Stimulated activated memory B cell treated with anti-CD40 and anti-IgM and Interleukin-4, amounts not matched to agents 10 μg/mL and 1 μg/mL and 100 μg/mL, for 72 hours (primary cell): ENCODE measurements around the gene LHX8.

ENCODE experiments used
- ATAC-seq: fragments of 150-1000 bp; cut with Tn5 transposase; 2 replicates; pipeline ENCODE4 v1.10.0; 2021
- H3K27ac Mint-ChIP-seq: one replicate; pipeline ENCODE4 v1.8.0; 2022; ENCODE audit warnings: mild to moderate bottlenecking, mixed read lengths
- H3K27me3 Mint-ChIP-seq: one replicate; pipeline ENCODE4 v1.8.0; 2022; ENCODE audit warnings: mixed read lengths
- H3K36me3 Mint-ChIP-seq: one replicate; pipeline ENCODE4 v1.8.0; 2022; ENCODE audit warnings: mixed read lengths
- H3K4me1 Mint-ChIP-seq: one replicate; pipeline ENCODE4 v1.8.0; 2022; ENCODE audit warnings: mixed read lengths
- H3K4me3 Mint-ChIP-seq: one replicate; pipeline ENCODE4 v1.8.0; 2022; ENCODE audit warnings: mild to moderate bottlenecking, moderate library complexity, mixed read lengths
- H3K9me3 Mint-ChIP-seq: one replicate; pipeline ENCODE4 v1.8.0; 2022; ENCODE audit warnings: mixed read lengths

The LHX8 gene

DNA sequence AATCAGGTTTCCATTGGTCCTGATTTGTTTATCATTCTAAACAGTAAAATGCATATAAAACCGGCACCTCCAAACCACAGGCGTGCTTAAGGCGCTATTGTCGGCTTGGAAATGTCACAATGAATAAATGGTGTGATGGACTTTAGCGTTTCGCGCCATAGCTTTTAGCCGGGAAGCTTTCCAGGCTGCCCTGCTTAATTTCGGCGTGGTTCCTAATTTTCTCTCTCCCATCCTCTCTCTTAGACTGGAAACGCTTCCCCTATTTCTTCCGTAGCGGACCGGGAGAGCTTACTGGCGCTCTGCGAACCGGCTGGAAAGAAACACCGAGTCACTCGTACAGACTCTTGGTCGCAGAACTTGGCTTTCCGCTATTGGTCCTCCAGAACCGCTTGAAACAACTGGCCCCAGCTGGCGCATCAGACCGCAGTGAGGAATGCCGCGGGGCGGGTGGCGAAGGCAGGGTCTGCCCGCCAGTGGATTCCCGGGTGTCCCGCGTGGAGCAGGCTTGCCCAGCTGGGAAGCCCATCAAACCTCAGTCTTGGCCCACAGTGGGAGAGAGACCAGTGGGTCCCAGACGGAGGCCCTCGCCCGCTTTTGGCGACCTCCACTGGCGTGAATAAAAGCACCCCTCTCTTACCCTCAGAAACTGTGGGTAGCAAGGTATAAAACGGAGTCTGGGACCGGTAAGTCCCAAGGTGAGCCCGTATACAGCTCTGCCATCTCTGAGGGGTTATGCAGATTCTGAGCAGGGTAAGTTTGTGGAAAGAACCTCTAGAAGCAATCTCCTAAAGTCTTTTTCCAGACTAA lies 4.0 kb upstream of the LHX8 start:
- no peak overlapping the region for H3K4me3 Mint-ChIP-seq
- H3K27ac Mint-ChIP-seq: no peak overlapping the region
- H3K27me3 Mint-ChIP-seq: peaks cover 95% of the 10 kb centered on the region
- H3K4me1 Mint-ChIP-seq: peaks cover 7% of the 10 kb centered on the region
- no peaks in the 10 kb centered on the region for H3K36me3 Mint-ChIP-seq
- peaks cover 9% of the 10 kb centered on the region for H3K9me3 Mint-ChIP-seq
- no peak for ATAC-seq

DNA sequence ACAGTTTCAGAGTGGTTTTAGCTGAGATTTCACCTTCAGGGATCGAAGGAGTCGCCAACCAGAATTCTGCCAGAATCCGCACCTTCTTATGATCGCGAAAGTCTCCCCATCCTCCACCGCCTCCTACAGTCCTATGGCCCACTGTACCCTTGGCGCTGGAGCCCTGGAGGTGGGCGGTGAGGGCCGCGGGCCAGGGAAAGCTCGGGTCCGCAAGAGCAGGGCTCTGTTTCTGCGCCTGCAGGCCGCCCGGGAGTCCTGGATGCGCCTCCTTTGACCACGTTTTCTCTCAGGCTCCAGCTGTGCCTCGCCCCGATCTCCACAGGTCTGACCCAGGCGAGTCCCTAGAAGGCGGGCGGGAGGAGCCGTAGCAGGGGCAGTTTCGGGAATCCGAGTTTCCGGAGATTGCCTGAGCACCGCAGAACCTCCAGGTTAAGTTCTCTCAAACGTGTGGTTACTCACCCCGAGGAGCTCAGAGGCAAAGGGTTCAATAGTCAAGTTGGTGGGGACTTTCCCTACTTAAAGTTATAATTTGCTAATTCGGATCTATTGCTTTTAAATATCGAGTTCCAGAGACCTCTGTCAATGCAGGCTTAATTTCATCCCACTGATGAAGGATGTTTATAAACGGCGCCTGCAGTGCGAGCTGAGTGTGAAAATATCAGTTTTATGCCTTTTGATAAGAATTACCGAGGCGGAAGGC lies 3.2 kb upstream of the LHX8 start:
- peaks cover 95% of the 10 kb centered on the region for H3K27me3 Mint-ChIP-seq
- no peak for ATAC-seq
- H3K9me3 Mint-ChIP-seq: peaks cover 6% of the 10 kb centered on the region
- H3K36me3 Mint-ChIP-seq: no peaks in the 10 kb centered on the region
- peaks cover 15% of the 10 kb centered on the region for H3K4me1 Mint-ChIP-seq
- H3K4me3 Mint-ChIP-seq: no peak overlapping the region
- H3K27ac Mint-ChIP-seq: no peak overlapping the region

DNA sequence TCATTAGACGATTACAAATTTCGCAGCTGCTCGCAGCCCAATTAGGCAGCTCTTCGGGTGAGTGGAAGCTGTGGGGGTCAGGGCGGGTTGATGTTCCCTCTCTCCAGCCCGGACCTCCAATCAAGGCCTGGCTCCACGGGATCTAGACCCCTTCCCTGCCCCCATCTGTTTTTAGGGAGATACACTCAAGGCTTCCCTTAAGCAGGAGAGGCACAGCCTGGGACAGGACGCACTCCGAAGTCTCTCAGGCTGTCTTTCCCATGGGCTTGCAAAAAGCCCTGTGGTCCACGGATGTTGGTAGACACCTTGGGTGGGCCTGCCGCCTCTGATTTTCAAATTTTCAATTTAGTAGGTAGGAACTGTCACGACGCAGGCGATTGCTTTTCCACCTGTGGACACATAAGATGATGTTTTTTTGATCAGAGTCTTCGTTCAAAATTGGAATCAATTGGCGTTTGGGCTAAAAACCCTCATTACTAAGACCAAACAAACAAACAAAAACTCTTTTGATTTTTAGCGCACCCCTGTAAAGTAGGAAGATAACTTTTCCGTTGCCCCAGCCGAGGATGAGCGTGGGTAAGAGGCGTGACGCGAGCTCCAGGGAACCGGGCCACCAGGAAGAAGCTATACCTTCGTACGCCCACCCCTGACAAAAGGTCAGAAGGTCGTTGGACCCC lies 2.5 kb upstream of the LHX8 start:
- H3K4me1 Mint-ChIP-seq: peaks cover 20% of the 10 kb centered on the region
- no peak overlapping the region for H3K4me3 Mint-ChIP-seq
- no peak overlapping the region for H3K27ac Mint-ChIP-seq
- no peaks in the 10 kb centered on the region for H3K36me3 Mint-ChIP-seq
- no peak for ATAC-seq
- H3K27me3 Mint-ChIP-seq: peaks cover 100% of the 10 kb centered on the region
- H3K9me3 Mint-ChIP-seq: peaks cover 6% of the 10 kb centered on the region

DNA sequence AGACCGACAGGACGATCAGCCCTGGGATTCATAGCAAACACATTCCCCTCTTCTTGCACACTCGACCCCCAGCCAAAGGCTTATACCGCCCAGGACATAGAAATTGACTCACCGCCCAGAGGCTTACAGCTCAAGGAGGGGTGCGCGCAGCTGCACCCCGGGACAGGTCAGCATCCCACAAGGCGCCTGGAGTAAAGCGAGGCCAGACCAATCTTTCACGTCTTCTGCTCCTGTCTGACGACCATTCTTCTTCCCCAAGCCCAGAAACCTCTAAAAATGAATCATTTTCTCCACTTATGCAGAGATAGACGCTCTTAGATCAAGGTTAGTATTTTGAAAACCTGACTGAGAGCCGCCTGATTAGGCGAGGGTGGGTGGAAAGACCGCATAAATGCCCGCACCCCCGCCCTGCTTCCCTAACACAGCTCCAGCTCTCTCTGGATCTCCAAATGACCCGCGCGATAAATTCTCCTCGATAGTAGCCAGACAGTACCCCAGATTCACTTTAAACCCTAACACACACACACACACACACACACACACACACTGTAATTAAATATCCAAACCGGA lies 1.9 kb upstream of the LHX8 start:
- Mint-ChIP-seq H3K27me3 (peaks cover 100% of the 10 kb centered on the region), H3K9me3 (peaks cover 6% of the 10 kb centered on the region), H3K4me1 (peaks cover 20% of the 10 kb centered on the region), H3K27ac (no peak overlapping the region), H3K4me3 (no peak overlapping the region), H3K36me3 (no peaks in the 10 kb centered on the region)
- ATAC-seq: no peak

GRCh38 chr1:75132812-75133619 lies 1.2 kb upstream of the LHX8 start:
- ATAC-seq: no peak
- H3K27ac Mint-ChIP-seq: no peak overlapping the region
- peaks cover 100% of the 10 kb centered on the region for H3K27me3 Mint-ChIP-seq
- H3K4me1 Mint-ChIP-seq: peaks cover 20% of the 10 kb centered on the region
- H3K36me3 Mint-ChIP-seq: no peaks in the 10 kb centered on the region
- no peak overlapping the region for H3K4me3 Mint-ChIP-seq
- peaks cover 6% of the 10 kb centered on the region for H3K9me3 Mint-ChIP-seq

DNA sequence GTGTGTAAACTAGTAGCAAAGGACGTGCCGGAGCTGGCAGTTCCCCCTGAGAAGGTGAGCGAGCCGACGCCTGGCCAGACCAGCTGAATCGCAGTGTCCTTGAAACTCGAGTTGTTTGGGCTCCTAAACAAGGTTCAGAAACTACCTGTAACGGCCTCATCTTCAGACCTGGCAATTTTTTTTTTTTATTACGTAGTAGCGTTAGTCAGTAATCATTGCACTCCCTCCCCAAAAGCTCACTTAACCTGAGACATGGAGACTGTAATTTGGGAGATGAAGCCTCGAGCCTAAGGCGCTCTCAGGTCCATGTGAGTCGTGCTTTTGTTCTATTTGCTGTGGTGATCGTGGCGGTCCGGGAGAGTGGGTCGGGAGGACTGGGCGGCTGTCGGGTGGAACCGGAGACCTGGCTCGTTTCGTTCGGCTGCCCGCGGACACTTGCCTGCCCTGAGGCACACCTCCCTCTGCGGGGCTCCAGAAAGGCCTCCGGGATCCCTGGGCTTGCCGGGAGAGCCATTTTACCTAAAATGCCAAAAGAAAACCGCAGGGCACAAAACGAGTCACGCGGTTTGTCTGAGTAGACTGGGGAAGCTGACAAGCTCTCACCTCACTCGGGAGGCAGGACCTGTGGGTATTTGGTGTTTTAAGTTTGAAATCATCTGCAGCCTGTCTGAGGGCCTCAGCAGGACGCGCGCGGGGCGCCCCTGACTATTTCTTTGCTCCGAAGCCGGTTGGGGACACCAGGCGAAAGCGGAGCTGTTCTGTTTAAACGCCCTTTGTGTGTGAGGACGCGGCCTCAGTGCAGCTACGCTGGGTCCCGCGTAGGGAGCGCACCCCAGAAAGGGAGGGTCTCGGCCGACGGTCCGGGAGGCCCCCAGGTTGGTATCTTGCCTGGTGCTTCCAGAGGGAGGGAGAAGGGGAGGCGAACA lies 722 bp downstream of the LHX8 start:
- no peaks in the 10 kb centered on the region for H3K36me3 Mint-ChIP-seq

GRCh38 chr1:75135573-75136194 lies 1.5 kb downstream of the LHX8 start:
- Mint-ChIP-seq H3K36me3 (no peaks in the 10 kb centered on the region), H3K9me3 (peaks cover 4% of the 10 kb centered on the region), H3K27ac (no peak overlapping the region), H3K27me3 (peaks cover 77% of the 10 kb centered on the region), H3K4me1 (peaks cover 20% of the 10 kb centered on the region), H3K4me3 (peak overlapping the region; percentile 70)
- no peak for ATAC-seq

More for the DNA sequence above, 722 bp downstream of the LHX8 start:
- no peak overlapping the region for H3K27ac Mint-ChIP-seq
- no peak for ATAC-seq
- H3K4me1 Mint-ChIP-seq: peaks cover 20% of the 10 kb centered on the region
- peak overlapping the region; percentile 70 for H3K4me3 Mint-ChIP-seq
- peaks cover 4% of the 10 kb centered on the region for H3K9me3 Mint-ChIP-seq
- H3K27me3 Mint-ChIP-seq: peaks cover 85% of the 10 kb centered on the region

- ATAC-seq: no peak
- Mint-ChIP-seq H3K27ac (no peak overlapping the region), H3K36me3 (no peaks in the 10 kb centered on the region), H3K4me3 (peak overlapping the region; percentile 40), H3K9me3 (peaks cover 4% of the 10 kb centered on the region), H3K27me3 (peaks cover 71% of the 10 kb centered on the region), H3K4me1 (peaks cover 20% of the 10 kb centered on the region)
Measured at GRCh38 chr1:75136195-75136815, 2.1 kb downstream of the LHX8 start.

DNA sequence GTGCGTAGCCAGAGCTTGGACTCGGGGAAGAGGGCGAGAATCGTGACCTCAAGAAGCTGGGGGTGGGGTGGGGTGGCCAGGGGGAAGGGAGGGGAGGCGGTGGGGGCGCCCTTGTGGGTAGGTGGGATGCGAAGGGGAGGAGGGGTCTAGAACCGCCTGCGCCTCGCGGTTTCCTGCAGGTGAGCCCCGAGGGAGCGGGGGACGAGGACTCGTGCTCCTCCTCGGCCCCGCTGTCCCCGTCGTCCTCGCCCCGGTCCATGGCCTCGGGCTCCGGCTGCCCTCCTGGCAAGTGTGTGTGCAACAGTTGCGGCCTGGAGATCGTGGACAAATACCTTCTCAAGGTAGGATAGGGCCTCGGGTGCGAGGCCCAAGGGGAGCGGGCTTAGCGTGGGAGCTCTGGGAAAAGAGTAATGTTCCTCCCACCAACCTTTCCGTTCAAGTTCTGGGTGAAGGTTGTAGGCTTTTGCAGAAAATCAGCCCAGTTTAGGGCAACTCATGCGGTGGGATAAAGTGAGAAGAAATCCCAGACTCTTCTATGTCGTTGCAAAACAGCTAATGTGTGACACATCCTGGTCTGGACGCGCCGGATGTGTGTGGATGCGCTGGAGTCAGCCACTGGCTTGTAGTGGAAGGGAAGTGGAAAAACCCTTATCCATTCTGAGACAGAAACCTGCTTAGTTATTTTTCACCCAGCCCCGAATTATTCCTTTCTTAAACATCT lies 2.9 kb downstream of the LHX8 start:
- no peak overlapping the region for H3K27ac Mint-ChIP-seq
- no peak overlapping the region for H3K4me3 Mint-ChIP-seq
- peaks cover 4% of the 10 kb centered on the region for H3K9me3 Mint-ChIP-seq
- H3K36me3 Mint-ChIP-seq: no peaks in the 10 kb centered on the region
- H3K27me3 Mint-ChIP-seq: peaks cover 63% of the 10 kb centered on the region
- peaks cover 20% of the 10 kb centered on the region for H3K4me1 Mint-ChIP-seq
- ATAC-seq: no peak

- Mint-ChIP-seq H3K36me3 (no peaks in the 10 kb centered on the region), H3K27ac (no peak overlapping the region), H3K27me3 (no peaks in the 10 kb centered on the region), H3K9me3 (peaks cover 7% of the 10 kb centered on the region), H3K4me3 (no peak overlapping the region), H3K4me1 (no peaks in the 10 kb centered on the region)
- ATAC-seq: no peak
Measured at GRCh38 chr1:75152092-75152491, 17.9 kb downstream of the LHX8 start.

- Mint-ChIP-seq H3K4me1 (no peaks in the 10 kb centered on the region), H3K9me3 (no peaks in the 10 kb centered on the region), H3K27ac (no peak overlapping the region), H3K4me3 (no peak overlapping the region), H3K36me3 (no peaks in the 10 kb centered on the region), H3K27me3 (peaks cover 12% of the 10 kb centered on the region)
- ATAC-seq: no peak
Measured at GRCh38 chr1:75159154-75159553, 25.0 kb downstream of the LHX8 start.

DNA sequence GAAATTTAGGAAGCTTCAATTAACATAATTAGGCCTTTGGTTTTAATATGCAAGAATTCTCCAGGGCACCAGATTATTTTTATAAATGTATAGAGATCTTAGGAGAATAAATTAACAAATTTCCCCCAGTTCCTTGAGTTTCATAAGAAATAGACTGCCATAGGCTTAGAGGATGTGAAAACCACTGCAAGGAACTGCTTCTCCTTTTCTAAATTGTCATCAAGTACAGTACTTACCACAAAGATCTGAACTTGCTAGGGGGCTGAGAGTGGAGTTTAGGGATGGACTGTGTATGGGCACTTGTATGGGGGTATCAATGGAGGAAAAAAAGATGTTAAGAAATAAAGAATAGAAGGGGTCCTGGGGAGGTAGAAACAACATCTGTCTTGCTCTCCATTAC lies 31.1 kb downstream of the LHX8 start:
- H3K27ac Mint-ChIP-seq: no peak overlapping the region
- peak; percentile 63 for ATAC-seq
- no peak overlapping the region for H3K4me3 Mint-ChIP-seq
- no peaks in the 10 kb centered on the region for H3K36me3 Mint-ChIP-seq
- H3K4me1 Mint-ChIP-seq: peaks cover 6% of the 10 kb centered on the region
- H3K9me3 Mint-ChIP-seq: no peaks in the 10 kb centered on the region
- H3K27me3 Mint-ChIP-seq: no peaks in the 10 kb centered on the region

- no peak overlapping the region for H3K27ac Mint-ChIP-seq
- H3K36me3 Mint-ChIP-seq: no peaks in the 10 kb centered on the region
- ATAC-seq: no peak
- H3K4me1 Mint-ChIP-seq: peaks cover 6% of the 10 kb centered on the region
- H3K9me3 Mint-ChIP-seq: no peaks in the 10 kb centered on the region
- no peak overlapping the region for H3K4me3 Mint-ChIP-seq
- no peaks in the 10 kb centered on the region for H3K27me3 Mint-ChIP-seq
Measured at GRCh38 chr1:75166821-75167220, 32.6 kb downstream of the LHX8 start.
